SK-N-MC (cell line): ENCODE results near the gene ZNF587B.
"Not testable (repeated sequence)": the region's sequence is repeated elsewhere in the genome, so short reads cannot be mapped to it uniquely, and the experiment has no call there.

Experiments
- EZH2 ChIP-seq: fragments of 200-600 bp; sonication (generic); IDR thresholded peaks from one replicate; pipeline ENCODE4 v1.6.1; 2017; ENCODE audit warnings: antibody characterized with exemption
- FOXP2 ChIP-seq: optimal IDR thresholded peaks from 2 replicates; pipeline ENCODE3; 2011; ENCODE audit warnings: mild to moderate bottlenecking, moderate library complexity; ENCODE audit not compliant: insufficient read depth; ENCODE audit errors: extremely low read length, control extremely low read depth
- POLR2AphosphoS5 ChIP-seq: IDR thresholded peaks from 2 replicates; pipeline ENCODE4 v1.6.1; 2012; ENCODE audit warnings: mild to moderate bottlenecking, low read depth, low read length, borderline replicate concordance

- TF ChIP-seq POLR2AphosphoS5, EZH2, FOXP2: not testable (repeated sequence)
These were observed 60.6 kb downstream of the ZNF587B start for GRCh38 chr19:57890706-57891105.
